Gastrocnemius medialis (tissue), 4 donors: ENCODE measurements around the gene PLAGL2.

ENCODE experiments used
- POLR2A ChIP-seq, 2 donors: fragments of 450-650 bp; IDR thresholded peaks; one replicate each; pipeline ENCODE4 v1.6.1; 2017; ENCODE audit warnings: antibody characterized with exemption in 2 of 2, mild to moderate bottlenecking in 2 of 2, moderate library complexity in 2 of 2
- TF ChIP-seq, protein P1 (sequence below), 5 experiments: fragments of 450-650 bp in 3 of 5; fragments of 200-600 bp in 2 of 5; sonication (generic) in 2 of 5; IDR thresholded peaks in 4 of 5; conservative IDR thresholded peaks in 1 of 5; 1 replicate in 4 of 5; 2 replicates in 1 of 5; pipeline ENCODE4 v1.5.1; 2016 to 2019; ENCODE audit warnings: antibody characterized with exemption in 5 of 5, mild to moderate bottlenecking in 3 of 5, moderate library complexity in 3 of 5

DNA sequence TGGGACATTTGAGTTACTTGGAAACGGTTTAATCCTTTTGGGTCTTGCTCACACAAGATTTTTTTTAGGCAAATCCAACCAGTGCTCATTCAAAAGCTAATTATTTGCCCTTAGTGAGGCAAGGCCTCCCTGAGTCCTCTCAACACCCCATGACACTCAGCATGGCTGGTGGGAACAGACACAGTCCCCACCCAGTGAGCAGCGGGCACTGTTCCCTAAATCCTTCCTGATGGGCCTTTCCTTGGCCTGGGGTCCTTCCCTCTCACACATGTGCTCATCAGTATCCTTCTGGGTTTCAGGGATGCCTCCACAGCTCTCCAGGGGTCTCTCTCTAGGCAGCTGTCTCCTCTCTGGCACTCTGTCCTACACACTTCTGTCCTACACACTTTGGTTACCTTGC lies 28.0 kb downstream of the PLAGL2 start:
- TF ChIP-seq POLR2A (IDR thresholded peaks at IDR 0.05): no peak
- TF ChIP-seq, protein P1, sequence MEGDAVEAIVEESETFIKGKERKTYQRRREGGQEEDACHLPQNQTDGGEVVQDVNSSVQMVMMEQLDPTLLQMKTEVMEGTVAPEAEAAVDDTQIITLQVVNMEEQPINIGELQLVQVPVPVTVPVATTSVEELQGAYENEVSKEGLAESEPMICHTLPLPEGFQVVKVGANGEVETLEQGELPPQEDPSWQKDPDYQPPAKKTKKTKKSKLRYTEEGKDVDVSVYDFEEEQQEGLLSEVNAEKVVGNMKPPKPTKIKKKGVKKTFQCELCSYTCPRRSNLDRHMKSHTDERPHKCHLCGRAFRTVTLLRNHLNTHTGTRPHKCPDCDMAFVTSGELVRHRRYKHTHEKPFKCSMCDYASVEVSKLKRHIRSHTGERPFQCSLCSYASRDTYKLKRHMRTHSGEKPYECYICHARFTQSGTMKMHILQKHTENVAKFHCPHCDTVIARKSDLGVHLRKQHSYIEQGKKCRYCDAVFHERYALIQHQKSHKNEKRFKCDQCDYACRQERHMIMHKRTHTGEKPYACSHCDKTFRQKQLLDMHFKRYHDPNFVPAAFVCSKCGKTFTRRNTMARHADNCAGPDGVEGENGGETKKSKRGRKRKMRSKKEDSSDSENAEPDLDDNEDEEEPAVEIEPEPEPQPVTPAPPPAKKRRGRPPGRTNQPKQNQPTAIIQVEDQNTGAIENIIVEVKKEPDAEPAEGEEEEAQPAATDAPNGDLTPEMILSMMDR (IDR thresholded peaks at IDR 0.05 in 4 of 5, conservative IDR thresholded peaks at IDR 0.05 in 1 of 5): no peak
